Neural cell (in vitro differentiated cells): ENCODE results near the gene TMEM106B. TPM values are rescaled to one million over a fixed set of nuclear protein-coding genes. Genes with fewer than 3 reads are reported as not detected.
"Not testable (repeated sequence)": the region's sequence is repeated elsewhere in the genome, so short reads cannot be mapped to it uniquely, and the experiment has no call there.

Experiments
- H2AFZ ChIP-seq: fragments of 200-600, 300-800 bp; sonication (generic), shearing (Covaris generic); 2 replicates; pipeline ENCODE4 v1.6.0; 2014; ENCODE audit warnings: low read depth, mild to moderate bottlenecking, antibody characterized with exemption, low read length, moderate library complexity
- H3F3A ChIP-seq: fragments of 200-600 bp; shearing (Covaris generic); 2 replicates; pipeline ENCODE4 v1.6.1; 2016; ENCODE audit warnings: mild to moderate bottlenecking, moderate library complexity, mixed read lengths, antibody characterized with exemption, low read length; ENCODE audit not compliant: insufficient read depth, poor library complexity, severe bottlenecking
- H3K27ac ChIP-seq: fragments of 200-600, 300-800 bp; sonication (generic), shearing (Covaris generic); 2 replicates; pipeline ENCODE4 v1.5.1; 2014; ENCODE audit warnings: mild to moderate bottlenecking, low read length, moderate library complexity
- H3K27me3 ChIP-seq: fragments of 300-800, 200-600 bp; sonication (generic), shearing (Covaris generic); 2 replicates; pipeline ENCODE4 v1.6.0; 2014; ENCODE audit warnings: mild to moderate bottlenecking, low read depth, low read length, moderate library complexity; ENCODE audit not compliant: insufficient read depth
- H3K36me3 ChIP-seq: fragments of 300-800, 200-600 bp; sonication (generic), shearing (Covaris generic); 2 replicates; pipeline ENCODE4 v1.5.1; 2014; ENCODE audit warnings: mild to moderate bottlenecking, antibody characterized with exemption, low read length, moderate library complexity; ENCODE audit not compliant: insufficient read depth
- H3K4me2 ChIP-seq: fragments of 300-800, 200-600 bp; sonication (generic), shearing (Covaris generic); 2 replicates; pipeline ENCODE4 v1.6.0; 2014; ENCODE audit warnings: mild to moderate bottlenecking, low read length
- H3K4me3 ChIP-seq: fragments of 300-800, 200-600 bp; sonication (generic), shearing (Covaris generic); 2 replicates; pipeline ENCODE4 v1.5.1; 2014; ENCODE audit warnings: mild to moderate bottlenecking, low read length, moderate library complexity
- H3K79me2 ChIP-seq: fragments of 200-600 bp; shearing (Covaris generic); replicated peaks from 2 replicates; pipeline ENCODE4 v1.6.0; 2014; ENCODE audit warnings: mild to moderate bottlenecking, low read length, moderate library complexity; ENCODE audit not compliant: insufficient read depth
- H3K9ac ChIP-seq: fragments of 300-800, 200-600 bp; sonication (generic), shearing (Covaris generic); 2 replicates; pipeline ENCODE4 v1.6.1; 2016; ENCODE audit warnings: mild to moderate bottlenecking, low read length, mixed read lengths
- H3K9me2 ChIP-seq: fragments of 200-600 bp; shearing (Covaris generic); 2 replicates; pipeline ENCODE4 v1.6.1; 2016; ENCODE audit warnings: mild to moderate bottlenecking, low read length, mixed read lengths; ENCODE audit not compliant: insufficient read depth
- H3K9me3 ChIP-seq: fragments of 200-600, 300-800 bp; sonication (generic), shearing (Covaris generic); 2 replicates; pipeline ENCODE4 v1.6.1; 2016; ENCODE audit warnings: mild to moderate bottlenecking, mixed run types, low read length, moderate library complexity, mixed read lengths
- H4K20me1 ChIP-seq: fragments of 200-600 bp; shearing (Covaris generic); 2 replicates; pipeline ENCODE4 v1.6.1; 2016; ENCODE audit warnings: mild to moderate bottlenecking, mixed run types; ENCODE audit not compliant: insufficient read depth
- CTCF ChIP-seq: fragments of 450-650 bp; IDR thresholded peaks from 2 replicates; pipeline ENCODE4 v1.5.1; 2014; ENCODE audit warnings: antibody characterized with exemption, mild to moderate bottlenecking, moderate library complexity; ENCODE audit not compliant: poor library complexity, severe bottlenecking
- EP300 ChIP-seq: fragments of 450-650 bp; conservative IDR thresholded peaks from 2 replicates; pipeline ENCODE4 v1.6.1; 2014; ENCODE audit warnings: antibody characterized with exemption, mild to moderate bottlenecking, moderate library complexity; ENCODE audit not compliant: poor library complexity, severe bottlenecking
- EZH2 ChIP-seq: fragments of 200-600, 300-800 bp; shearing (Covaris generic), sonication (generic); IDR thresholded peaks from 2 replicates; pipeline ENCODE4 v1.6.1; 2014; ENCODE audit warnings: antibody characterized with exemption, low read length, borderline replicate concordance, mild to moderate bottlenecking; ENCODE audit not compliant: insufficient read depth, poor library complexity, severe bottlenecking
- MXI1 ChIP-seq: fragments of 450-650 bp; conservative IDR thresholded peaks from 2 replicates; pipeline ENCODE4 v1.6.1; 2014; ENCODE audit warnings: antibody characterized with exemption, mild to moderate bottlenecking; ENCODE audit not compliant: poor library complexity, severe bottlenecking
- POLR2AphosphoS5 ChIP-seq: IDR thresholded peaks from 2 replicates; pipeline ENCODE4 v1.6.1; 2012
- RAD21 ChIP-seq: fragments of 450-650 bp; conservative IDR thresholded peaks from 2 replicates; pipeline ENCODE4 v1.6.1; 2014; ENCODE audit warnings: antibody characterized with exemption, mild to moderate bottlenecking, moderate library complexity
- SMC3 ChIP-seq: fragments of 450-650 bp; conservative IDR thresholded peaks from 2 replicates; pipeline ENCODE4 v1.6.1; 2014; ENCODE audit warnings: antibody characterized with exemption, mild to moderate bottlenecking, moderate library complexity; ENCODE audit not compliant: poor library complexity
- TAF1 ChIP-seq: IDR thresholded peaks from 2 replicates; pipeline ENCODE4 v1.6.1; 2012; ENCODE audit warnings: low read depth
- polyA minus RNA-seq: library from RNA; depleted of rRNA, polyadenylated mRNA; stranded (reverse); fragments of >200 nt; gene quantifications from 2 replicates; pipeline ENCODE4 v1.2.3, GENCODE V29; 2014
- polyA plus RNA-seq: library from polyadenylated mRNA; depleted of rRNA; stranded (reverse); fragments of >200 nt; gene quantifications from 2 replicates; pipeline ENCODE4 v1.2.3, GENCODE V29; 2014
- TF ChIP-seq, protein P1 (sequence below): IDR thresholded peaks from 2 replicates; pipeline ENCODE4 v1.6.1; 2012; ENCODE audit warnings: borderline replicate concordance

TMEM106B gene
- 39.4 and 61.4 TPM in 2 replicates for polyA plus RNA-seq
- 124 and 136 TPM in 2 replicates for polyA minus RNA-seq

DNA sequence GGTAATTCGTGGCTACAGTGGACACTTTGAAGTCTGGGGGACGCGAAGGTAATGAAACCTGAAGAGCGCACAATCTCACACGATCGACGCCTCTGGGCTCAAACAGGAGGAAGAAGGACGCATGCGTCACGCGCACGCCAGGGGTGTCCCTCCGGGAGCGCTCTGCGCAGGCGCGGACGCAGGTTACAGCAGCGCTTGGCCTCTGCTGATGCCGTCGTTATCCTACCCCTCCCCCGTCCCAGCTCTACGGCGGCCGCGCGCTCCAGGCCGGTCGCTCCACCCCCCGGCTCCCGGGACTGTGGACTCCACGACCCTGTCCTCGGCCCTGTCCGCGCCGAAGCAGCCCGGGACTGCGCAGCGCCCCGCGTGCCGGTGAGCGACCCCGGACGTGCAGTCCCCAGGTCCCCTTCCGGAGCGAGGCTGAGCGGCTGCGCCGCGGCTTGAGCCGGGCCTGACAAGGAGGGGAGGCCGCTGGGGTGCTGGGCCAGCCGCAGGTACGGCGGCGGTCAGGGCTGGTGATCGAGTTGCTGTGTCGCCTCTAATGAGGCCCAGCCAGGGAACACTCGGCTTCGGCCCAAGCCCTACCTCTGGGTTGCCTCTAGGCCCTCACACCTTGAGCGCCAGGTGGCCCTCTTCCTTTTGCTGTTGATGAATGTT, at the start of gene TMEM106B:
Gene TMEM106B (plus strand): TSS at position 241 of the 657 bp plus-strand sequence. CDS start 3,517 bp downstream, outside the sequence.
- Histone ChIP-seq H2AFZ (peak within 1 kb of the TSS; percentile 91), H3K9me3 (no peaks in the 10 kb centered on the region), H3K9me2 (no peaks in the 10 kb centered on the region), H3K4me3 (peak within 1 kb of the TSS; percentile 86), H3K36me3 (no peaks in the 10 kb centered on the region), H3K9ac (peak within 1 kb of the TSS; percentile 96), H4K20me1 (no peaks in the 10 kb centered on the region), H3K27me3 (peaks cover 16% of the 10 kb centered on the region), H3F3A (no peaks in the 10 kb centered on the region), H3K79me2 (peaks cover 31% of the 10 kb centered on the region), H3K4me2 (peak within 1 kb of the TSS; percentile 88), H3K27ac (peak within 1 kb of the TSS; percentile 94)
- TF ChIP-seq MXI1: peak; percentile 75
- peak; percentile 32 for TF ChIP-seq TAF1
- peak; percentile 55 for TF ChIP-seq SMC3
- TF ChIP-seq RAD21: peak; percentile 40
- TF ChIP-seq CTCF: peak; percentile 57
- TF ChIP-seq POLR2AphosphoS5: peak; percentile 92
- no peak for TF ChIP-seq EZH2
- TF ChIP-seq EP300: peak; percentile 79
- TF ChIP-seq, protein P1, sequence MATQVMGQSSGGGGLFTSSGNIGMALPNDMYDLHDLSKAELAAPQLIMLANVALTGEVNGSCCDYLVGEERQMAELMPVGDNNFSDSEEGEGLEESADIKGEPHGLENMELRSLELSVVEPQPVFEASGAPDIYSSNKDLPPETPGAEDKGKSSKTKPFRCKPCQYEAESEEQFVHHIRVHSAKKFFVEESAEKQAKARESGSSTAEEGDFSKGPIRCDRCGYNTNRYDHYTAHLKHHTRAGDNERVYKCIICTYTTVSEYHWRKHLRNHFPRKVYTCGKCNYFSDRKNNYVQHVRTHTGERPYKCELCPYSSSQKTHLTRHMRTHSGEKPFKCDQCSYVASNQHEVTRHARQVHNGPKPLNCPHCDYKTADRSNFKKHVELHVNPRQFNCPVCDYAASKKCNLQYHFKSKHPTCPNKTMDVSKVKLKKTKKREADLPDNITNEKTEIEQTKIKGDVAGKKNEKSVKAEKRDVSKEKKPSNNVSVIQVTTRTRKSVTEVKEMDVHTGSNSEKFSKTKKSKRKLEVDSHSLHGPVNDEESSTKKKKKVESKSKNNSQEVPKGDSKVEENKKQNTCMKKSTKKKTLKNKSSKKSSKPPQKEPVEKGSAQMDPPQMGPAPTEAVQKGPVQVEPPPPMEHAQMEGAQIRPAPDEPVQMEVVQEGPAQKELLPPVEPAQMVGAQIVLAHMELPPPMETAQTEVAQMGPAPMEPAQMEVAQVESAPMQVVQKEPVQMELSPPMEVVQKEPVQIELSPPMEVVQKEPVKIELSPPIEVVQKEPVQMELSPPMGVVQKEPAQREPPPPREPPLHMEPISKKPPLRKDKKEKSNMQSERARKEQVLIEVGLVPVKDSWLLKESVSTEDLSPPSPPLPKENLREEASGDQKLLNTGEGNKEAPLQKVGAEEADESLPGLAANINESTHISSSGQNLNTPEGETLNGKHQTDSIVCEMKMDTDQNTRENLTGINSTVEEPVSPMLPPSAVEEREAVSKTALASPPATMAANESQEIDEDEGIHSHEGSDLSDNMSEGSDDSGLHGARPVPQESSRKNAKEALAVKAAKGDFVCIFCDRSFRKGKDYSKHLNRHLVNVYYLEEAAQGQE: peak; percentile 69

- Histone ChIP-seq H3K27me3 (no peaks in the 10 kb centered on the region), H3K9me2 (no peaks in the 10 kb centered on the region), H3K36me3 (no peaks in the 10 kb centered on the region), H3K27ac (no peak overlapping the region), H3F3A (no peaks in the 10 kb centered on the region), H3K9me3 (no peaks in the 10 kb centered on the region), H2AFZ (no peak overlapping the region), H3K9ac (no peak overlapping the region), H3K79me2 (no peaks in the 10 kb centered on the region), H3K4me2 (no peak overlapping the region), H4K20me1 (no peaks in the 10 kb centered on the region), H3K4me3 (no peak overlapping the region)
- TF ChIP-seq, protein P1: no peak
- no peak for TF ChIP-seq MXI1
Measured at GRCh38 chr7:12162415-12163113, 48.5 kb upstream of the TMEM106B start.

DNA sequence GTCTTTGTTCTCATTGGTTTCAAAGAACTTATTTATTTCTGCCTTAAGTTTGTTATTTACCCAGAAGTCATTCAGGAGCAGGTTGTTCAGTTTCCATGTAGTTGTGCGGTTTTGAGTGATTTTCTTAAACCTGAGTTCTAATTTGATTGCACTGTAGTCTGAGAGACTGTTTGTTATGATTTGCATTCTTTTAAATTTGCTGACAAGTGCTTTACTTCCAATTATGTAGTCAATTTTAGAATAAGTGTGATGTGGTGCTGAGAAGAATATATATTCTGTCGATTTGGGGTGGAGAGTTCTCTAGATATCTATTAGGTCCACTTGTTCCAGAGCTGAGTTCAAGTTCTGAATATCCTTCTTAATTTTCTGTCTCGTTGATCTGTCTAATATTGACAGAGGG, 43.0 kb upstream of the TMEM106B start:
- not testable (repeated sequence) for H3F3A ChIP-seq, H2AFZ ChIP-seq, H3K36me3 ChIP-seq, H4K20me1 ChIP-seq, H3K27me3 ChIP-seq, H3K4me3 ChIP-seq, H3K27ac ChIP-seq, H3K9me3 ChIP-seq, H3K9ac ChIP-seq, H3K4me2 ChIP-seq, H3K9me2 ChIP-seq, H3K79me2 ChIP-seq
